ENCODE results near the gene BAZ2A. TPM values are rescaled to one million over a fixed set of nuclear protein-coding genes. Genes with fewer than 3 reads are reported as not detected.
"Not testable (repeated sequence)": the region's sequence is repeated elsewhere in the genome, so short reads cannot be mapped to it uniquely, and the experiment has no call there.

Gene BAZ2A
- total and polyA plus RNA-seq, 2 experiments from 2014 or later: 13.0 to 23.2 TPM

DNA sequence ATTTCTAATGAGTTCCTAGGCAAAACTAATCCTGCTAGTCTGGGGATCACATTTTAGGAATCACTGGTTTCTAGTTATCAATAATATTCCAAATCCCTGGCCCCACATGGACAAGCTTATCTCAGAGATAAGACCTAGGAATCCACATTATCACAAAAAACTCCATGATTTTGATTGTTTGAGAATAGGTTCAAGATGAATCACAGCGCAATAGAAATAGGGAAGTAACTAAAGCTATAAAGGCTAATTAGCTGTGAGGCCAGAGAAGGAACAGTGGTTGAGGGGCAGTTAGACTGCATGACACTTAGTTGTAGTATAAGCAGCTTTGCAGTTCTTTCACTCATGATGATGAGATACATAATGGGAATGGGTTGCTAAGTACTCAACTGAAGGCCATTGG, 28.8 kb upstream of the BAZ2A start:
- 95 to 96% methylated on average over 1 of the region's 1 CpG for WGBS, 2 experiments (ENCODE audit: low coverage in 1 of 2, low lambda C conversion rate in 2 of 2, missing lambda C conversion rate in 2 of 2)
- in situ Hi-C loops (cut with MboI): no loop called here
- no peak for DNase-seq
- no peak overlapping the region for H3K9ac ChIP-seq
- no peak overlapping the region for H3K27ac ChIP-seq
- H3K36me3 ChIP-seq (ENCODE audit: low read depth): peaks cover 19% of the 10 kb centered on the region
- no peaks in the 10 kb centered on the region for H4K20me1 ChIP-seq (ENCODE audit: insufficient read depth)
- no peaks in the 10 kb centered on the region for H3K4me1 ChIP-seq (ENCODE audit: insufficient read depth)
- no peaks in the 10 kb centered on the region for H3K9me2 ChIP-seq (ENCODE audit: insufficient read depth)
- no peak overlapping the region for H3K4me3 ChIP-seq
- no peaks in the 10 kb centered on the region for H3K27me3 ChIP-seq (replicated peaks; ENCODE audit: insufficient read depth)
- H3K9me3 ChIP-seq (ENCODE audit: low read depth): no peaks in the 10 kb centered on the region
- H3K4me2 ChIP-seq (ENCODE audit: unreplicated experiment): no peak overlapping the region
- H3F3A ChIP-seq (ENCODE audit: insufficient read depth): peaks cover 19% of the 10 kb centered on the region
- H3K79me2 ChIP-seq (ENCODE audit: insufficient read depth): peaks cover 17% of the 10 kb centered on the region; the same call in 1 of the 2 replicates
- H2AFZ ChIP-seq: no peak overlapping the region
- TF ChIP-seq EZH2phosphoT487 (IDR thresholded peaks at IDR 0.05; ENCODE audit: insufficient read depth, low read depth): no peak
- TF ChIP-seq EZH2 (IDR thresholded peaks at IDR 0.05; ENCODE audit: insufficient read depth, poor library complexity, severe bottlenecking): no peak

DNA sequence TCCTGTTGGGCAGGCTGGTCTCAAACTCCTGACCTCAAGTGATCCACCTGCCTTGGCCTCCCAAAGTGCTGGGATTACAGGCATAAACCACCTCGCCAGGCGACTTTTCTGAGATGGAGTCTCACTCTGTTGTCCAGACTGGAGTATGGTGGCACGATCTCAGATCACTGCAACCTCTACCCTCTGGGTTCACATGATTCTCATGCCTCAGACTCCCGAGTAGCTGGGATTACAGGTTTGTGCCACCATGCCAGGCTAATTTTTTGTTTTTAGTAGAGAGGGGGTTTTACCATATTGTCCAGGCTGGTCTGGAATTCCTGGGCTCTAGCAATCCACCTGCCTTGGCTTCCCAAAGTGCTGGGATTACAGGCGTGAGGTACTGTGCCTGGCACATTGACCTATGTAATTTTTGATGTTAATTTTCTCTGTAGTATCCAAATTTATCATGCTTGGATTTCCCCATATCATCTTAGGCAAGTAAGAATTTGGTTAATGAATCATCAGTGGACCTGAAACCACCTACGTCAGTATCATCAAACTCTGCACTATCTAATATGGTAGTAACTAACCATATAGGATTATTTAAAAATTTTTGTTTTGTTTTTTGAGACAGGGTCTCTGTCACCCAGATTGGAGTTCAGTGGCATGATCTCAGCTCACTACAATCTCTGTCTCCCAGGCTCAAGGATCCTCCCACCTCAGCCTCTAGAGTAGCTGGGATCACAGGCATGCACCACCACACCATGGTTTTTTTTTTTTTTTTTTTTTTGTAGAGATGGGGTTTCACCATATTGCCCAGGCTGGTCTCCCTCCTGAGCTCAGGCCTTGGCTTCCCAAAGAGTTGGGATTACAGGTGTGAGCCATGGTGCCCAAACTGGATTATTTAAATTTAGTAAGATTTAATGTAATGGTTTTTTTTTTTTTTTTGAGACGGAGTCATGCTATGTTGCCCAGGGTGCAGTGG, 27.6 kb upstream of the BAZ2A start:
- no peak overlapping the region for H3K4me2 ChIP-seq (ENCODE audit: unreplicated experiment)
- no peaks in the 10 kb centered on the region for H3K4me1 ChIP-seq (ENCODE audit: insufficient read depth)
- in situ Hi-C loops (cut with MboI): no loop called here
- H3K36me3 ChIP-seq (ENCODE audit: low read depth): peaks cover 8% of the 10 kb centered on the region; the same call in 1 of the 2 replicates
- 82 to 90% methylated on average over 7 of the region's 7 CpGs for WGBS, 2 experiments (ENCODE audit: low coverage in 1 of 2, low lambda C conversion rate in 2 of 2, missing lambda C conversion rate in 2 of 2)
- no peak overlapping the region for H2AFZ ChIP-seq
- H3K27me3 ChIP-seq (replicated peaks; ENCODE audit: insufficient read depth): no peaks in the 10 kb centered on the region
- H3K79me2 ChIP-seq (ENCODE audit: insufficient read depth): 0 out of 2 replicates have a peak, but pooled peaks cover 10% of the 10 kb centered on the region
- H3K9me3 ChIP-seq (ENCODE audit: low read depth): no peaks in the 10 kb centered on the region
- no peak overlapping the region for H3K9ac ChIP-seq
- no peaks in the 10 kb centered on the region for H3K9me2 ChIP-seq (ENCODE audit: insufficient read depth)
- TF ChIP-seq EZH2 (IDR thresholded peaks at IDR 0.05; ENCODE audit: insufficient read depth, poor library complexity, severe bottlenecking) (no peak), EZH2phosphoT487 (IDR thresholded peaks at IDR 0.05; ENCODE audit: insufficient read depth, low read depth) (no peak)
- H3K4me3 ChIP-seq: no peak overlapping the region
- H3F3A ChIP-seq (ENCODE audit: insufficient read depth): peaks cover 24% of the 10 kb centered on the region
- no peak for DNase-seq
- H4K20me1 ChIP-seq (ENCODE audit: insufficient read depth): no peaks in the 10 kb centered on the region
- no peak overlapping the region for H3K27ac ChIP-seq

DNA sequence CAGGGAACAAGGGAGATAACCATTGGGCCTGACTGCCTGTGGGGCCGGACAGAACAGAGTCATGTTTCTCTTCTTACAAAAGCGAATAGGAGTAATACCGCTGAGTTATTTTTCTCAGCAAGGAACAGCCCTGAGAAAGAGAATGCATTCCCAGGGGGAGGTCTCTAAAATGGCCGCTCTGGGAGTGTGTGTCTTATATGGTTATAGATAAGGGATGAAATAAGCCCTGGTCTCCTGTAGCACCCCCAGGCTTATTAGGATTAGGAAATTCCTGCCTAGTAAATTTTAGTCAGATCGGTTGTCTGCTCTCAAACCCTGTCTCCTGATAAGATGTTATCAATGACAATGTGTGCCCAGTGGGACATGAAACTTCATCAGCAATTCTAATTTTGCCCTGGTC, 23.7 kb upstream of the BAZ2A start:
- H3K4me3 ChIP-seq; H3K36me3 ChIP-seq (ENCODE audit: low read depth); H3K79me2 ChIP-seq (ENCODE audit: insufficient read depth); H4K20me1 ChIP-seq (ENCODE audit: insufficient read depth); H3K9ac ChIP-seq; H3F3A ChIP-seq (ENCODE audit: insufficient read depth); in situ Hi-C loops (cut with MboI); DNase-seq; H3K27me3 ChIP-seq (replicated peaks; ENCODE audit: insufficient read depth); H3K4me1 ChIP-seq (ENCODE audit: insufficient read depth); H3K27ac ChIP-seq; H3K4me2 ChIP-seq (ENCODE audit: unreplicated experiment); H2AFZ ChIP-seq; H3K9me2 ChIP-seq (ENCODE audit: insufficient read depth); H3K9me3 ChIP-seq (ENCODE audit: low read depth): not testable (repeated sequence)
- 75 to 80% methylated on average over 5 of the region's 5 CpGs for WGBS, 2 experiments (ENCODE audit: low coverage in 1 of 2, low lambda C conversion rate in 2 of 2, missing lambda C conversion rate in 2 of 2)

DNA sequence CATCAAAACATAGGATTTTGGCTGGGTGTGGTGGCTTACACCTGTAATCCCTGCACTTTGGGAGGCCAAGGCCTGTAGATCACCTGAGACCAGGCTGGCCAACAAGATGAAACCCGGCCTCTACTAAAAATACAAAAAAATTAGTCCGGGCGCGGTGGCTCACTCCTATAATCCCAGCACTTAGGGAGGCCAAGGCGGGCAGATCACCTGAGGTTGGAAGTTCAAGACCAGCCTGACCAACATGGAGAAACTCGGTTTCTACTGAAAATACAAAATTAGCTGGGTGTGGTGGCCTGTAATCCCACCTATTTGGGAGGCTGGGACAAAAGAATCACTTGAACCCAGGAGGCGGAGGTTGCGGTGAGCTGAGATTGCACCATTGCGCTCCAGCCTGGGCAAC, 17.9 kb upstream of the BAZ2A start:
- H3K9me2 ChIP-seq (ENCODE audit: insufficient read depth); H3K4me2 ChIP-seq (ENCODE audit: unreplicated experiment); H2AFZ ChIP-seq; H3K9ac ChIP-seq; in situ Hi-C loops (cut with MboI); H3K4me1 ChIP-seq (ENCODE audit: insufficient read depth); H3K27ac ChIP-seq; H3K4me3 ChIP-seq; H3K9me3 ChIP-seq (ENCODE audit: low read depth); H3K27me3 ChIP-seq (replicated peaks; ENCODE audit: insufficient read depth); DNase-seq: not testable (repeated sequence)
- Histone ChIP-seq H3K79me2 (ENCODE audit: insufficient read depth) (peaks cover 28% of the 10 kb centered on the region), H3F3A (ENCODE audit: insufficient read depth) (peaks cover 11% of the 10 kb centered on the region; the same call in 1 of the 2 replicates), H3K36me3 (ENCODE audit: low read depth) (peaks cover 15% of the 10 kb centered on the region), H4K20me1 (ENCODE audit: insufficient read depth) (peaks cover 13% of the 10 kb centered on the region; the same call in 1 of the 2 replicates)
- WGBS, 2 experiments (ENCODE audit: low coverage in 1 of 2, low lambda C conversion rate in 2 of 2, missing lambda C conversion rate in 2 of 2): 91 to 98% methylated on average over 9 of the region's 9 CpGs

Data from GM23248 (cell line).